IPS-18c (cell line): ENCODE data around the gene PES1.
"Not testable (repeated sequence)": the region's sequence is repeated elsewhere in the genome, so short reads cannot be mapped to it uniquely, and the experiment has no call there.

ENCODE experiments used
- H3K4me3 ChIP-seq: 2 replicates; pipeline ENCODE4 v1.7.0; 2013; ENCODE audit warnings: low read depth, mild to moderate bottlenecking, low read length, moderate library complexity; ENCODE audit not compliant: insufficient read depth
- H3K9me3 ChIP-seq: one replicate; pipeline ENCODE4 v1.6.1; 2013; ENCODE audit warnings: mild to moderate bottlenecking, low read length, moderate library complexity; ENCODE audit not compliant: control insufficient read depth, insufficient read depth

PES1 gene

DNA sequence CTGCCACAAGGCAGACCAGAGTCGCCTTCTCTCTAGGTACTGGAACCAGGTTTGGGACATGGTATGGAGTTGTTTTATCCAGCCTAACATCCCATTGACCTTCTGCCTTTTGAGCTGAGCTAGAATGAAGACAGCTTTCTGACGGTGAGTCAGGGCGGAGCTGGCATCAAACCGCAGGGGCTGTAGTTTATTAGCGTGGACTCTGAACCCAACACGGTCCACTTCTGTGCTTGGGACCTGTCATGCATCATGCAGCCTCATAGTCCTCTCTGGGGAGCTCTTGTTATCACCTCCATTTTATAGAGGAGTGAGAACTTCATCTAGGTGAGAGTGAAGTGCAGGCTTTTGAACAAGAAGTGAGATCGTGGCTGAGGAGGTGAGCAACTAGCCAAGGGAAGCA is 25.6 kb downstream of the PES1 start:
- no peak overlapping the region for H3K4me3 ChIP-seq
- no peaks in the 10 kb centered on the region for H3K9me3 ChIP-seq

DNA sequence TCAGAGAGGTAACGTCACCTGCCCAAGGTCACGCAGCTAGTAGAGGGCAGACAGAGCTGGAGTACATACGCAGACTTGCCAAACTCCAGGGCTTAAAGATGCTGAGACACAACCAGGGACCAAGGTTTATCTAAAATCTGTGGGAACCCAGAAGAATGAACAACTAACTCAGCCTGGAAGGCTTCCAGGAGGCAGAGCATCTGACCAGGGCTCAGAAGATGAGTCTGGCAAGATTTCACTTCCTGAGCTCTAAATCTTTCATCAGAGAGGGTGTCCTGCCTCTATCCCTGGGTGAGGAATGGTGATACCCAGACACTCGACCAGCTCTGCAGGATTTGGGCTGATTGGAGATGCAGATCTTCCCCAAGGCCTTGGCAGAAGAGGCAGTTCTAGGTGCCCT is 26.4 kb downstream of the PES1 start:
- H3K9me3 ChIP-seq = no peaks in the 10 kb centered on the region
- H3K4me3 ChIP-seq = no peak overlapping the region

DNA sequence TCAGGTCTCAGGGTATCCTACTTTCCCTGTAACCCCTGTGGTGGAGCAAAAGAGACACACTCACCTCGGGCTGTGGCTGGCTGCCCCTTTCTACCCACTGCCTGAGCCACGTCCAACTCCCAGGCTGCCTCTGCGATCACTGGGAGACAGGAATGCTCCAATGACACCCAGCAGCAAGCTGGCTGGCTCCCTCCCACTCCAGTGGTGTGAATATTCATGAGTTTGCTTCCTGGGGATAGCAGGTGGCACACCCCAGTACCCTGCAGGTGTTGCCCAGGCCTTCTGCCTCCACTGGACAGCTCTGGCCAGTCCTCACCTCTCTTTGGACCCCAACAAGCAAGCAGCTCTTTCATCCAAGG is 27.0 kb downstream of the PES1 start:
- Histone ChIP-seq H3K9me3 (no peaks in the 10 kb centered on the region), H3K4me3 (no peak overlapping the region)

DNA sequence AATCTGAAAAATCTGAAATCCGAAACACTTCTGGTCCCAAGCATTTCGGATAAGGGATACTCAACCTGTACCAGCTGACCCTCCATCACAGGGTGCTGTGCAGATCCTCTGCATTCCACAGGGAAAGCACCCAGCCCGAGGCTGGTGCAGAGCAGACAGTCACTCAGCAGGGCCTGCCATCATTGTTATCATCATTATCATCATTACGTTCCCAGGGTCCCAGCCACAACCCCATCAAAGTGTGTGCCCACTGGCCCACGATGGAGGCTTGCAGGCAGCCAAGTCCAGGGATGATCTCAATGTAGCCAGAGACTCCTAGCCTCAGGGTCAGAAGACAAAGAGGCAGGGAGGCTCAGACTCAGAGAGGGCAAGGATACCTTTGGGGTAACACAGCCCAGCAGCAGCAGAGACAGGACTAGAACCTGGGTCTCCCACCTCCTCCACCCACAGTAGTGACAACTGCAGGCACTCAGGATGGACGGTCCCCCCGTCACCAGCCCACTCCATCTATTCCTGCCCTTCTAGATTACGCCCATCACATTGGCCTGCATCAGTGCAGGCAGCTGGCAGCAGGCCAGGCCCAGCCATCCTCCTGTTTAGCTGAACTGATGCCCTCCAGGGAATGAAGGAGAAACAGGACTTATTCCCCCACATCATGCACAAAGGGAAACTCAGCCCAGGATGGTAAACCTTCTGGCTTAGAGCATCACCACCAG is 27.5 kb downstream of the PES1 start:
- H3K9me3 ChIP-seq = no peaks in the 10 kb centered on the region

DNA sequence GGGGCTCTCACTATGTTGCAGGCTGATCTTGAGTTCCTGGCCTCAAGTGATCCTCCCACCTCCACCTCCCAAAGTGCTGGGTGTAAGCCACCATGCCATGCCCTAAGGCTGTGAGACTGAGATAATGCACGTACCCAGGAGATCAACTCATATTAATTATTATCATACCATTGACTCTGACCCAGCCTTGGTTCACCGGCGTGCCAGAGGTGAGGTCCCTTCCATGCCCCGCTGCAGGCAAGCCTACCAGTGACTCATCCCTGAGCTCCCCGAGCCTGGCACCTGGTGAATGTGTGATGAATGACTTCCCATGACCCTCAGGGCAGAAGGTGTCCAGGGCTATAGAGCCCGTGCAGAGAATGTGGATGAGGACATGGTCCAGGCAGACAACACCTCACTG is 29.3 kb downstream of the PES1 start:
- H3K9me3 ChIP-seq = no peaks in the 10 kb centered on the region
- no peak overlapping the region for H3K4me3 ChIP-seq

More for the DNA sequence above, 27.5 kb downstream of the PES1 start:
- no peak overlapping the region for H3K4me3 ChIP-seq

DNA sequence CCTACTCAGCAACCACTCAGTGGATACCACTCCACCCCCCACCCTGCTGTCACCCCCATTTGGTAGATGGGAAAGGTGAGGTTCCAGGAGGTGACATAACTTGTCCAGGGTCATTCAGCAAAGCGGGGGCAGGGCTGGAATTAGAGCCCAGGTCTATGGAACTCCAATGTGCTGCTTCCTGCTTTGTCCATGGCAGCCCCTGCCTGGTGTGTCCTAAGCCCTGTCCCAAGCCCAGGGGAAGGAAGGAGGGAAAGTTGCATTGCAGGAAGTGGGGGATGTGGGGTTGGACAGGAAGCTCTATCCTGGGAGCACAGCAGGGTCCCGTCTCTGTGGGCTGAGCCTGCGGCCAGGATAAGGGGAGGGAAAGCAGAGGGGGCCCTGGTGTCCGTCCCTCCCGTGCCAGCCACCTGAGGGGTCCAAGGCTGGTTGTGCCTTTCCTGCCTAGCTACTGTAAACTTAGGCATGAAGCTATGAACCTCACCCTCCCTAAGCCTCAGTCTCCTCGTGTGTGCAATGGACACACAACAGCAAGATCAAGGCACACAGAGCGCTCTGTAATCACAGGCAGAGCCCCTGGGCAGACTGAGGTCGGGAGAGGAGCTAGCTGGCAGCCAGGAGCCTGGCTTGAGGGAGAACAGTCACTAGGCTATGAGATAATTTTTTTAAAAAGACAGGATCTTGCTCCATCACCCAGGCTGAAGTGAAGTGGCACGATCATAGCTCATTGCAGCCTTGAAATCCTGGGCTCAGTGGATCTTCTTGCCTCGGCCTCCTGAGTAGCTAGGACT is 30.1 kb downstream of the PES1 start:
- no peak overlapping the region; the same call in 1 of the 2 replicates for H3K4me3 ChIP-seq
- H3K9me3 ChIP-seq = no peaks in the 10 kb centered on the region

DNA sequence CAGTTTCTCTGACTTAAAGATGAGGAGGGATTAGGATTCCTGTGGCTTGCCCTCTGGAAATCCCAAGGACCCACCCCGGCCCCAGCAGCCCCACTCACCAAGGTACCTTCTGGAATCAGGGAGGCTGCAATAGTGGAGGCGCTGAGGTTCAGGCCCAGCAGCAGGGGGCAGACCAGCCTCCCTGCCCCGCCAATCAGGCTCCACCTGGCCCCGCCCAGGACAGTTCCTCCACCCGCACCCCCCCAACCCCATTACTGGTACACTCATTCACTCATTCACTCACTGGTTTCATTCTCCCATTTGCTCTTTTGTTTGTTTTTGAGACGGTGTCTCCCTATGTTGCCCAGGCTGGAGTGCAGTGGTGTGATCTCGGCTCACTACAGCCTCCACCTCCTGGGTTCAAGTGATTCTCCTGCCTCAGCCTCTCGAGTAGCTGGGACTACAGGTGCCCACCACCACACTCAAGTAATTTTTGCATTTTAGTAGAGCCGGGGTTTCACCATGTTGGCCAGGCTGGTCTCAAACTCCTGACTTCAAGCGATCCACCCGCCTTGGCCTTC is 31.0 kb downstream of the PES1 start:
- not testable (repeated sequence) for H3K9me3 ChIP-seq, H3K4me3 ChIP-seq

DNA sequence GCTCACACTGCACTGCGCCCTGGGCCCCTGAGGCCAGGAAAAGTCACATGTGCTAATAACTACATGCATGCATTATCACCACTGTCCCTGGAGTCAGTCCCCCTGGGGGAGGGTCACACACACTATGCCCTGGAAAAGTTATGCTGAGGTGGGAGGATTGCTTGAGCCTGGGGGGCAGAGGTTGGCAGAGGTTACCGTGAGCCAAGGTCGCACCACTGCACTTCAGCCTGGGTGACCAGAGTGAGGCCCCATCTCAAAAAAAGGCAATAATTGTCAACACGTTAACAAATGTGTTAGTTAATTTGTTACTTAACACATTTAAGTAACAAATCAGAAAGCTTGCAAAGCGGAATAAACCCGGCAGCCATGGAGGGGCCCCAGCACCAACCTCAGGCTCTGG is 31.8 kb downstream of the PES1 start:
- H3K4me3 ChIP-seq = no peak overlapping the region
- H3K9me3 ChIP-seq = no peaks in the 10 kb centered on the region

DNA sequence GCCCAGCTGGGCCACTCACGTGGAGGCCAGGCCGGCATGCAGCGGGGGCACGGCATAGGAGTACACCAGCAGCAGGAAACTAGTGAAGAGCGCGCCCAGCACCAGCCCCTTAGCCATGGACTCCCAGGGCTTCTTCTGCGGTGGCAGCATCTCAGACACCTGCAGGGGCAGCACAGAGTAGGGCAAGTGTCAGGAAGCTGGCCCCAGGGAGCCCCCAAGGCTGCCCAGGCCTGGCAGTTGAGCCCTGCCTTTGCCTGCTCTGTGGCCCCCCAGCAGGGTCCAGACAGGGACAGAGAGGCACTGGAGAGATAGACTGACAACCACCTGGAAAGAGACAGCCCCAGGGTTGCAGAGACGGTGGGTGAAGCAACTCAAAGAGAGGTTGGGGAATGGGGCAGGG is 34.5 kb downstream of the PES1 start:
- H3K4me3 ChIP-seq = no peak overlapping the region
- no peaks in the 10 kb centered on the region for H3K9me3 ChIP-seq

DNA sequence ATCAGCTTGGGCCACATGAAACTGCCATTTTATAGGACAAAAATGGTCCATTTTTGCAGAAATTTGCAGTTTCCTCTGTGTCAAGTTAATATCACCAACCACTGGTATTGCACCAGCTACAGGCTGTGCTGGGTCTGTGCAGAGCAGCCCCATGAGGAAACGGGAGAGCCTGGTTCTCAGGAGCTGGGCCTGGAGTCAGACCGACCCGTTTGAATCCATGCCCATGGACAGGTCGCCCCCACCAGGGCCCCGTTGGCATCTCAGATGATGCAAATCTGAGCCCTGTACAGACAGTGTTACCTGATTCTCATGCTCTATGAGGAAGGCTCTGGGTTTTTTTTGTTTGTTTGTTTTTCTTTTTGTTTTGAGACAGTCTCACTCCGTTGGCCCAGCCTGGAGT is 35.3 kb downstream of the PES1 start:
- no peaks in the 10 kb centered on the region for H3K9me3 ChIP-seq
- no peak overlapping the region for H3K4me3 ChIP-seq

DNA sequence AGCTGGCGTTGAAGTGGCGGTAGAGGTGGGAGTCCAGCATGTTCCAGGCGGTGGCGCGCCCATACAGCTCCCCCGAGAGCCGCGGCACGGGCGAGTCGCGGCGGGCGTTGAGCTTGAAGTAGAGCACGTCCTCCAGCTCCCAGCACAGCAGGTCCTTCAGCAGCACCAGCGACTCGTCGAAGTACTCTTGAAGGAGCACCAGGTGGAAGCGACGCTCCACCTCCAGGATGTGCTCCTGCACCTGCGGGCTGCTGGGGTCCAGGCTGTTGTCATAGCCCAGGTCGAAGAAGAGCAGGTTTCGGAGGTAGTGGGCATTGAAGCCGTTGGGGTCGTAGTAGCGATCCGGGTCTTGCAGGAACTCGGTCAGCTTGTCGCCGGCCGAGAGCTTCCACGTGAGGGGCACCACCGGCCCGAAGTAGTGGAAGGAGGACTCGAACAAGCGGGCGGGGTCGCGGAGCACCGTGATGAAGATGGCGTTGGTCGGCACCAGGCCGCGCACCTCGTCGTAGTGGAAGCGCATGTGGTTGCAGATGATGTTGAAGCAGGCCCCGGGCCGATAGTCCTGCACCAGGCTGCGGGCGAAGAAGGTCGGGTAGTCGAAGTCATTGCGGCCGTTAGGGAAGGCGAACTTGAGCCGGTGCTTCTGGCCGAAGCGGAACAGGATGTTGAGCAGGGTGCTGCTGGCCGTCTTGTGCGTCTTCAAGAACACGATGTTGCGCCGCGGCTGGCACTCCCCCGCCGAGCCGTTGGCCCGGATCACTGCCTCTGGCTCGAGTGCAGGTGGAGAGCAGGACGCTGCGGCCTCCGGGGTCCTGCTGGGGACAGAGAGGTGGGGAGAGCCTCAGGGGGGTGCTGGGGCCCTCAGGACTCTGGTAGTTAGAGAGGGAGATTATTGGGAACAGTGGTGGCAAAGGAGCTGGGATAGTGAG is 36.2 kb downstream of the PES1 start:
- no peaks in the 10 kb centered on the region for H3K9me3 ChIP-seq
- H3K4me3 ChIP-seq = no peak overlapping the region

DNA sequence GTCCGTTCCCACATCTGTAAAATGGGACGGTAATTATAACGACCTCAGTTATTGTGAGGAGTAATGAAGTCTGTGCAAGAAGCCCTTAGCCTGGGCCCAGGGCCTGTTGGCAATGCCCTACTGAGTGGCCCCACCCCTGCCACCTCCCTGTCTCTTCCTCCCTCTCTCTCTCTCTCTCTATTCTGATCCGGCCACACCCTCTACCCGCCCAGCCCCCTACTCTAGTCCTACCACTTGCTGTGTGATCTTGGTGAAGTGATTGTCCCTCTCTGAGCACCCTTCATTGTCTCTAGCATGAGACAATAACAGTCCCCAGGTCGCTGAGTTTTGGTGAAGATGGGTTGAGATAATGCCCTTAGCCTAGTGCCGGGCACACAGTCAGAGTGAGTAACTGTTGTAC is 37.7 kb downstream of the PES1 start:
- H3K4me3 ChIP-seq = no peak overlapping the region
- H3K9me3 ChIP-seq = no peaks in the 10 kb centered on the region

DNA sequence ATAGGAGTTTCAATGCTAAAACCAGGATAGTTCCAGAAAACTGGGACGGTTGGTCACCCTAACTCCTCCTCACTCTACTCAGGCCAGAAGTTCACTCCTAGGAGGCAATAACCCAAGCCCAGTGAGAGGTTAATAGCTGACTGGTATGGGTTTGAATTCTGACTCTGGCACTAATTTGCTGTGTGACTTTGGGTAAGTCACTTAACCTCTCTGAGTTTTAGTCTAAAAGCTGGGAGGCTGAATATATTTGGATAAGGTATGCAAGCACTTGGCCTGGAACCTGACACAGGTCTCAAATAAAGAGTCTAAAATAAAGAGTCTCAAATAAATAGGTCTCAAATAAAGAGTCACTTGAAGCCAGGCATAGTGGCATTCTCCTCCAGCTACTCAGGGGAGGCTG is 39.0 kb downstream of the PES1 start:
- Histone ChIP-seq H3K4me3 (no peak overlapping the region), H3K9me3 (no peaks in the 10 kb centered on the region)

DNA sequence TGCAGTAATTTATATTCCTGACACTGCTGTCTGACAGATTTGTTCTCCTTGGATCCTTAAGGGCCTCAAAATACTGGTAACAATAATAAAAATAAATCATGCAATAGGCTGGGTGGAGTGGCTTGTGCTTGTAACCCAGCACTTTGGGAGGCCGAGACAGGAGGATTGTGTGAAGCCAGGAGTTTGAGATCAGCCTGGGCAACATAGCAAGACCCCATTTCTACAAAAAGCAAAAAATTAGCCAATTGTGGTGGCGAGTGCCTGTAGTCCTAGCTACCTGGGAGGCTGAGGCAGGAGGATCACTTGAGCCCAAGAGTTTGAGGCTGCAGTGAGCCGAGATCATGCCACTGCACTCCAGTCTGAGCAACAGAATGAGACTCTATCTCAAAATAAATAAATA is 39.9 kb downstream of the PES1 start:
- not testable (repeated sequence) for H3K4me3 ChIP-seq, H3K9me3 ChIP-seq

DNA sequence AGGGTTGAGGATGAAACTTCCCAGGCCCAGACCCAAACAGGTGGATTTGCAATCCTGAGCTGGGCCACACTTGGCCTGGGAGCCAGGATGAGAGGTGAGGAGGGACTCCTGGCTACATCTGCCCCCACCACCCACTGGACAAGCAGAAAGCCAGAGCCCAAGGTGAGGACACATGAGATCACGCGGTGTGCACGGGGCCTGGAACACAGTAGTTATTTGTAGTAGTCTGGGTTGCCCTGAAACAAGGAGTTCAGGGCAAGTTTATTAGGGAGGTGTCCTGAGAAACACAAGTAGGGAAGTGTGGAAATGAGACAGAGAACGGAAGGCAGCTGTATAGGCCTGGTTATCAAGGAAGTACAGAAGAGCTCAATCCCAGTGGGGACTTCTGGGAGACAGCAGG is 44.5 kb downstream of the PES1 start:
- H3K4me3 ChIP-seq = no peak overlapping the region
- H3K9me3 ChIP-seq = no peaks in the 10 kb centered on the region

DNA sequence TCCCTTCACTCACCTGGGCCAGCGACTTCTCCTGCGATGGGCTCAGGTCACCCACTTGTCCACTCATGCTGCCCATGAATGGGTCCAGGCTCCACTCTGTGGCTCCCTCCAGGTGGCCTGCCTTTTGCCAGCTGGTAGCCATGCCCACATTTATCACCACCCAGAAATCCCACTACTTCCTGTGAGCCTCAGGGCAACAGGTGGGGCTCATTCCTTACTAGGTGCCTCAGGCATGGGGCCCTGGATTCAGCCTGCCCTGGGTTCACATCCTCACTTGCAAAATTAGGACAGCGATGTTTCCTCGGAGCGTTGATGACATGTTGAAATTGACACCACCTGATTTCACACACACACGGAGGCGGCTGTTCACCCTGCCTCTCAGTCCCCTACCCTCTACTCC is 45.1 kb downstream of the PES1 start, which contains the start of gene SEC14L6:
Gene SEC14L6 (minus strand): TSS at position 126 of the 400 bp plus-strand sequence. CDS start 59 bp downstream, at position 67.
- Histone ChIP-seq H3K9me3 (no peaks in the 10 kb centered on the region), H3K4me3 (no peak within 1 kb of the TSS)

DNA sequence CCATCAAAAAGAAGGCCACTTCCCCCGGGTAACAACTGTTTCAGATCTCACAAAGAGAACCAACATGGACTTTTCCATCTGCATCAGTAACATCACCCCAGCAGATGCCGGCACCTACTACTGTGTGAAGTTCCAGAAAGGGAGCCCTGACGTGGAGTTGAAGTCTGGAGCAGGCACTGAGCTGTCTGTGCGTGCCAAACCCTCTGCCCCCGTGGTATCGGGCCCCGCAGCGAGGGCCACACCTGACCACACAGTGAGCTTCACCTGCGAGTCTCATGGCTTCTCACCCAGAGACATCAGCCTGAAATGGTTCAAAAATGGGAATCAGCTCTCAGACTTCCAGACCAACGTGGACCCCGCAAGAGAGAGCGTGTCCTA is 48.9 kb downstream of the PES1 start:
- Histone ChIP-seq H3K4me3 (peak overlapping the region; percentile 53; the same call in 1 of the 2 replicates), H3K9me3 (no peaks in the 10 kb centered on the region)
